Nephron (organoid): Measurements from ENCODE around the gene AP3S1.

Experiments used
- H3K27ac Mint-ChIP-seq, 3 experiments: 2 replicates each; pipeline ENCODE4 v1.8.0; 2020; ENCODE audit warnings: mixed read lengths in 3 of 3, mild to moderate bottlenecking in 2 of 3, moderate library complexity in 1 of 3
- H3K27me3 Mint-ChIP-seq: 2 replicates; pipeline ENCODE4 v1.8.0; 2021; ENCODE audit warnings: low read depth, mild to moderate bottlenecking, moderate library complexity, mixed read lengths
- H3K36me3 Mint-ChIP-seq: 2 replicates; pipeline ENCODE4 v1.8.0; 2020; ENCODE audit warnings: low read depth, mixed read lengths
- H3K4me1 Mint-ChIP-seq: 2 replicates; pipeline ENCODE4 v1.8.0; 2020; ENCODE audit warnings: mixed read lengths
- H3K4me3 Mint-ChIP-seq, 3 experiments: 2 replicates each; pipeline ENCODE4 v1.8.0; 2020; ENCODE audit warnings: mild to moderate bottlenecking in 3 of 3, mixed read lengths in 3 of 3, moderate library complexity in 2 of 3
- H3K9me3 Mint-ChIP-seq: 2 replicates; pipeline ENCODE4 v1.8.0; 2020; ENCODE audit warnings: mixed read lengths
- TF ChIP-seq, protein P1 (sequence below), 3 experiments: fragments of 200-600 bp; sonication (generic); IDR thresholded peaks; one replicate each; pipeline ENCODE4 v1.5.0; 2021; ENCODE audit warnings: antibody characterized with exemption in 3 of 3; ENCODE audit not compliant: unreplicated experiment in 3 of 3

Gene AP3S1

DNA sequence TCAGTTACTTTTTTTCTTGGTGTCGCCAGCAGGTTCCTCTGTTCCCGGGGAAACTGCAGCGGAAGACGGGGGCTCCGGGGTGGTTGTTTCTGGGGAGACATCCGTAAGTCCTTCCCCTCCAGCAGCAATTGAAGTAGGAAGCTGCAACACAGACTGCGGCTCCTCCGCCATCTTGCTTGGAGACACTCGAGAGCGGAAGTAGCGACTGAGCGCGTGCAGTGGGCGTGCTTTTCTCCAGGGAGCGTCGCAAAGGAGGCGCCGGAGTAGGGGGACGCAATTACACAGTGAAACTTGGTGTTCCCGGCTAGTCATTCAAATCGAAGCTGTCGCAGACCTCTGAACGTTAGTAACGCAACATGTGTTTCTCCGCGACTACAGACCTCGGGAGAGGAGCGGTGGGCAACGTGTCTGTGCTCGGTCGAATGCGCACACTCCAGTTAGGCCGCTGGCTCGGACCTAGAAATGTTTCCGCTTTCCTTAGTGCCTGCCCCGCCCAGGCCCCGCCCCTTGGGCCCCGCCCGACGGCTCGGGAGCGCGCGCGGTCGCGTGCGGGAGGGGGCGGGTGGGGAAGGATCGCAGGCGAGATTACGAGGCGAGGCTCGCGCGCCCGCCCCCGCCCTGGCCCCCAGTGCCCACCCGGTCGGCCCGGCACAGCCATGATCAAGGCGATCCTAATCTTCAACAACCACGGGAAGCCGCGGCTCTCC is at the start of gene AP3S1, which contains the start of gene ATG12:
Gene AP3S1 (plus strand): TSS at position 554 of the 707 bp plus-strand sequence. CDS start 103 bp downstream, at position 657.
Gene ATG12 (minus strand): TSS at position 184 of the 707 bp plus-strand sequence. CDS start 13 bp downstream, at position 171.
- Mint-ChIP-seq H3K36me3 (peaks cover 10% of the 10 kb centered on the region), H3K9me3 (no peaks in the 10 kb centered on the region), H3K4me1 (peaks cover 57% of the 10 kb centered on the region), H3K4me3 (peak within 1 kb of the TSS; percentile 98 to 100 (median 99)), H3K27me3 (no peaks in the 10 kb centered on the region), H3K27ac (peak within 1 kb of the TSS; percentile 100)
- TF ChIP-seq, protein P1, sequence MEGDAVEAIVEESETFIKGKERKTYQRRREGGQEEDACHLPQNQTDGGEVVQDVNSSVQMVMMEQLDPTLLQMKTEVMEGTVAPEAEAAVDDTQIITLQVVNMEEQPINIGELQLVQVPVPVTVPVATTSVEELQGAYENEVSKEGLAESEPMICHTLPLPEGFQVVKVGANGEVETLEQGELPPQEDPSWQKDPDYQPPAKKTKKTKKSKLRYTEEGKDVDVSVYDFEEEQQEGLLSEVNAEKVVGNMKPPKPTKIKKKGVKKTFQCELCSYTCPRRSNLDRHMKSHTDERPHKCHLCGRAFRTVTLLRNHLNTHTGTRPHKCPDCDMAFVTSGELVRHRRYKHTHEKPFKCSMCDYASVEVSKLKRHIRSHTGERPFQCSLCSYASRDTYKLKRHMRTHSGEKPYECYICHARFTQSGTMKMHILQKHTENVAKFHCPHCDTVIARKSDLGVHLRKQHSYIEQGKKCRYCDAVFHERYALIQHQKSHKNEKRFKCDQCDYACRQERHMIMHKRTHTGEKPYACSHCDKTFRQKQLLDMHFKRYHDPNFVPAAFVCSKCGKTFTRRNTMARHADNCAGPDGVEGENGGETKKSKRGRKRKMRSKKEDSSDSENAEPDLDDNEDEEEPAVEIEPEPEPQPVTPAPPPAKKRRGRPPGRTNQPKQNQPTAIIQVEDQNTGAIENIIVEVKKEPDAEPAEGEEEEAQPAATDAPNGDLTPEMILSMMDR (IDR thresholded peaks at IDR 0.05; ENCODE audit: unreplicated experiment in 3 of 3), result no peak

DNA sequence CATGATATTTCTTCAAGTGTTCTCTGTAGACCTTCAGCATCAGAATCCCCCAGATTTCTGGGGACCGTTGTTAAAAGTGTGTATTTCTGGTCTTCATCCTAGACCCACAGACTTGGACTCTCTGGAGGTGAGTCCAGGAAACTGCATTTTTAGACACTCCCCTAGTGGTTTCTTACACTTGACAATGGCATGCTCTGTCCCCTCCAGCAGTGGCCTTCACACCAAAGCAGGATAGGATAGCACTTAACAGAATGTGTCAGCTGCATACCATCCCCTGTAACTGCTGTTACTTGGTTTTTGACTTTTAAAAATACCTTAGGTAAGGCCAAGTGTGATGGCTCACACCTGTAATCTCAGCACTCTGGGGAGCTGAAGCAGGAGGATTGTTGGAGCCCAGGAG is 46.0 kb upstream of the AP3S1 start:
- H3K4me1 Mint-ChIP-seq, result peaks cover 6% of the 10 kb centered on the region
- no peaks in the 10 kb centered on the region for H3K36me3 Mint-ChIP-seq
- no peaks in the 10 kb centered on the region for H3K9me3 Mint-ChIP-seq
- H3K27me3 Mint-ChIP-seq, result peaks cover 11% of the 10 kb centered on the region
- no peak overlapping the region for H3K27ac Mint-ChIP-seq
- no peak overlapping the region for H3K4me3 Mint-ChIP-seq
- TF ChIP-seq, protein P1 (IDR thresholded peaks at IDR 0.05; ENCODE audit: unreplicated experiment in 3 of 3), result no peak

DNA sequence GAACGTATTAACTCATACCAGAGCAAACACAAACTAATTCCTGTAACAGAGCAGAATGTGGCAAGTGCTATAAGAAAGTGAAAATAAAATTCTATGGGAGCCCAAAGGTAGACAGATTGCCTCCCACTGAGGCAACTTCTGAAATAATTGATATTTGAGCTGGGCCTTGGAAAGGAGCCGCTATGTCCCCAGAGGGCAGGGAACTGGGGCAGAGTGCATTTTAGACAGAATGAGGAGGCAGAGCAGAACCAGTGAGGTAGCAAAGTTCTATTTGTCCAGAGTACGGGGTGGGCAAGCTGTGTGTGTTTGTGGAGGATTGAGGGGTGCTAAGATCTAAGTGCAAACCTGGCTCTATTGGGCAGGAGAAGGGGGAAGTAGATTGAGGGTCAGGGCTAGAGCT is 45.1 kb upstream of the AP3S1 start:
- Mint-ChIP-seq H3K9me3 (no peaks in the 10 kb centered on the region), H3K36me3 (no peaks in the 10 kb centered on the region), H3K27ac (no peak overlapping the region), H3K27me3 (peaks cover 11% of the 10 kb centered on the region), H3K4me1 (peaks cover 6% of the 10 kb centered on the region), H3K4me3 (no peak overlapping the region)
- TF ChIP-seq, protein P1 (IDR thresholded peaks at IDR 0.05; ENCODE audit: unreplicated experiment in 3 of 3), result no peak

GRCh38 chr5:115798252-115798651 is 43.5 kb upstream of the AP3S1 start:
- H3K4me3 Mint-ChIP-seq, result no peak overlapping the region
- H3K27ac Mint-ChIP-seq, result no peak overlapping the region
- TF ChIP-seq, protein P1 (IDR thresholded peaks at IDR 0.05; ENCODE audit: unreplicated experiment in 3 of 3), result no peak
- no peaks in the 10 kb centered on the region for H3K4me1 Mint-ChIP-seq
- H3K27me3 Mint-ChIP-seq, result peaks cover 3% of the 10 kb centered on the region
- H3K36me3 Mint-ChIP-seq, result peaks cover 5% of the 10 kb centered on the region
- H3K9me3 Mint-ChIP-seq, result no peaks in the 10 kb centered on the region

DNA sequence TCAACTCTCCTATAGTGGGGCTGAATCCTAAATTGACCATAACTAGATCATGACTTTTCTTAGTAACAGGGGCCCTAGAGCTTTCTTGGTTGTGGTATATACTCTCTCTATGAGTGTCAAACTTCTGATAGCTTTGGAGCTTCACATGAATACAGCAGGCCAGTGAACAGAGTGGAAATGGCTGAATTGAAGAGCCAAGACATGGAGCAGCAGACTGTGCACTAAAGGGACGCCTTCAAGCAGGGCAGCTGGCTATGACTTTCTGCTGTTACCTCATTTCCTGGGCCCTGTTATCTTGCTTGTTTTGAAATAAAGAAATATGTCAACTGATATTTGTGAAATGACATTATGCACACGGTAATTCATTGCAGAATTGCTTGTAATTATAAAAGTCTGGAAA is 41.6 kb upstream of the AP3S1 start:
- TF ChIP-seq, protein P1 (IDR thresholded peaks at IDR 0.05; ENCODE audit: unreplicated experiment in 3 of 3), result no peak
- H3K4me1 Mint-ChIP-seq, result no peaks in the 10 kb centered on the region
- no peak overlapping the region for H3K4me3 Mint-ChIP-seq
- peaks cover 3% of the 10 kb centered on the region for H3K27me3 Mint-ChIP-seq
- no peak overlapping the region for H3K27ac Mint-ChIP-seq
- no peaks in the 10 kb centered on the region for H3K9me3 Mint-ChIP-seq
- H3K36me3 Mint-ChIP-seq, result peaks cover 18% of the 10 kb centered on the region

- Mint-ChIP-seq H3K9me3 (no peaks in the 10 kb centered on the region), H3K4me3 (no peak overlapping the region), H3K27me3 (peaks cover 3% of the 10 kb centered on the region), H3K4me1 (no peaks in the 10 kb centered on the region), H3K36me3 (peaks cover 25% of the 10 kb centered on the region), H3K27ac (no peak overlapping the region)
- TF ChIP-seq, protein P1 (IDR thresholded peaks at IDR 0.05; ENCODE audit: unreplicated experiment in 3 of 3), result no peak
Measured at GRCh38 chr5:115801152-115801551, 40.6 kb upstream of the AP3S1 start.
